Natural killer cell (primary cell): Measurements from ENCODE around the gene MITF. TPM values are rescaled to one million over a fixed set of nuclear protein-coding genes. Genes with fewer than 3 reads are reported as not detected.

Experiments used
- ATAC-seq, 3 donors: fragments of 150-1000 bp in 2 of 3; fragments of 200-7000 bp in 1 of 3; cut with Tn5 transposase; 1 replicate in 1 of 3; 2 replicates in 2 of 3; pipeline ENCODE4 v1.10.0; 2021; ENCODE audit warnings: mild to moderate bottlenecking in 2 of 3, moderate library complexity in 2 of 3
- DNase-seq, 2 donors: peaks; one replicate each; pipeline versions ENCODE4 v3.0.0 to v3.0.0-alpha.2; 2013 to 2021; ENCODE audit warnings: mixed read lengths in 1 of 2
- H3K27ac ChIP-seq: one replicate; pipeline ENCODE4 v1.5.1; 2013; ENCODE audit warnings: mild to moderate bottlenecking, low read length
- H3K27me3 ChIP-seq: one replicate; pipeline ENCODE4 v1.6.1; 2013; ENCODE audit warnings: low read length; ENCODE audit not compliant: control insufficient read depth, insufficient read depth
- H3K36me3 ChIP-seq: one replicate; pipeline ENCODE4 v1.6.1; 2013; ENCODE audit warnings: low read length; ENCODE audit not compliant: control insufficient read depth, insufficient read depth
- H3K4me1 ChIP-seq: one replicate; pipeline ENCODE4 v1.6.1; 2013; ENCODE audit warnings: low read length; ENCODE audit not compliant: control insufficient read depth, insufficient read depth
- H3K4me3 ChIP-seq: one replicate; pipeline ENCODE4 v1.5.1; 2013; ENCODE audit warnings: low read length
- H3K9me3 ChIP-seq: one replicate; pipeline ENCODE4 v1.6.1; 2013; ENCODE audit warnings: low read length; ENCODE audit not compliant: control insufficient read depth, insufficient read depth
- H3K27ac Mint-ChIP-seq, 2 donors: one replicate each; pipeline ENCODE4 v1.8.0; 2022; ENCODE audit warnings: mild to moderate bottlenecking in 2 of 2, mixed read lengths in 2 of 2, moderate library complexity in 1 of 2
- H3K27me3 Mint-ChIP-seq, 2 donors: one replicate each; pipeline ENCODE4 v1.8.0; 2022; ENCODE audit warnings: low read depth in 2 of 2, mixed read lengths in 2 of 2
- H3K36me3 Mint-ChIP-seq: one replicate; pipeline ENCODE4 v1.8.0; 2022; ENCODE audit warnings: mixed read lengths
- H3K4me1 Mint-ChIP-seq, 2 donors: one replicate each; pipeline ENCODE4 v1.8.0; 2022; ENCODE audit warnings: mixed read lengths in 2 of 2
- H3K4me3 Mint-ChIP-seq: one replicate; pipeline ENCODE4 v1.8.0; 2022; ENCODE audit warnings: mild to moderate bottlenecking, moderate library complexity, mixed read lengths
- H3K9me3 Mint-ChIP-seq, 2 donors: one replicate each; pipeline ENCODE4 v1.8.0; 2022; ENCODE audit warnings: mixed read lengths in 2 of 2
- WGBS: methylation state at CpG from one replicate; pipeline ENCODE4 v1.1.7; 2013; ENCODE audit warnings: missing lambda C conversion rate; ENCODE audit not compliant: insufficient coverage; 5-methylcytosine and 5-hydroxymethylcytosine counted together
- intact Hi-C: fragments of 100-400 bp; cut with micrococcal nuclease; formaldehyde crosslinking; loops from one replicate; pipeline ENCODE4 v1.14.2; 2022
- total RNA-seq, 4 donors: library from RNA; stranded (reverse); fragments of 120-200 nt in 1 of 4; gene quantifications; one replicate each; pipeline versions ENCODE4 v1.2.3 to v1.2.4, GENCODE V29; 2013 to 2022
- TF ChIP-seq, protein P1 (sequence below): fragments of 200-600 bp; IDR thresholded peaks from one replicate; pipeline ENCODE4 v1.8.0; 2022; ENCODE audit warnings: antibody characterized with exemption

The MITF gene
- total RNA-seq, 3 donors from 2014 or later (not counting 1 experiment from before 2014, with no cell fraction given): 0.23 to 1.5 (median 0.54) TPM

DNA sequence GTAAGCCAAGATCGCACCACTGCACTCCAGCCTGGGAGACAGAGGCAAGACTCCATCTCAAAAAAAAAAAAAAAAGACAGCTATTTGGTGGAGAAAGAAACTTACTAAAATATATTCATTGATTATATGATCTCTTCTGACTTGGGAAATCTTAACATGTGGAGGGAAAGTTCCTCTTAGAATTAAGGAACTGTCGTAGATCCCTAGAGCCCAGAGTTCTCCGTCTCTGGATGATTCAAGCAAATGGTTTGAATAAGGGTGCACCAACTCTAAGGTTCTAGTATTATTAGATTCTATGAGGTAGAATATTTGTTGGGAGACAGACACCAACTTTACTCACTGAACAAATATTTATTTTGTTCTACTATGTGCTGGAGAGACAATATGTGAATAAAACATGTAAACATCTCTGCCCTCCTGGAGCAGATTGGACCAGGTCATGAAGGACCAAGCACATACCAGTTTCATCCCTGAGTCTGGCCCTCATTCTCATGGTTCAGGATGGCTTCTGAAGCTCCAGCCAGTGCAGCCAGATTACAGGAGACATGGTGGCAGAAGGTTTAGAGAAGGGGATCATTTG, 129.7 kb downstream of the MITF start:
- DNase-seq: no peak
- Histone ChIP-seq H3K27ac (no peak overlapping the region), H3K36me3 (no peaks in the 10 kb centered on the region), H3K4me3 (no peak overlapping the region), H3K4me1 (no peaks in the 10 kb centered on the region), H3K27me3 (no peaks in the 10 kb centered on the region), H3K9me3 (no peaks in the 10 kb centered on the region)
- Mint-ChIP-seq H3K27me3 (no peaks in the 10 kb centered on the region), H3K4me1 (no peaks in the 10 kb centered on the region), H3K4me3 (no peak overlapping the region), H3K36me3 (no peaks in the 10 kb centered on the region), H3K27ac (no peak overlapping the region), H3K9me3 (no peaks in the 10 kb centered on the region)
- WGBS: 91% methylated on average over 2 of the region's 3 CpGs
- no peak for ATAC-seq
- intact Hi-C loops: no loop called here
- TF ChIP-seq, protein P1, sequence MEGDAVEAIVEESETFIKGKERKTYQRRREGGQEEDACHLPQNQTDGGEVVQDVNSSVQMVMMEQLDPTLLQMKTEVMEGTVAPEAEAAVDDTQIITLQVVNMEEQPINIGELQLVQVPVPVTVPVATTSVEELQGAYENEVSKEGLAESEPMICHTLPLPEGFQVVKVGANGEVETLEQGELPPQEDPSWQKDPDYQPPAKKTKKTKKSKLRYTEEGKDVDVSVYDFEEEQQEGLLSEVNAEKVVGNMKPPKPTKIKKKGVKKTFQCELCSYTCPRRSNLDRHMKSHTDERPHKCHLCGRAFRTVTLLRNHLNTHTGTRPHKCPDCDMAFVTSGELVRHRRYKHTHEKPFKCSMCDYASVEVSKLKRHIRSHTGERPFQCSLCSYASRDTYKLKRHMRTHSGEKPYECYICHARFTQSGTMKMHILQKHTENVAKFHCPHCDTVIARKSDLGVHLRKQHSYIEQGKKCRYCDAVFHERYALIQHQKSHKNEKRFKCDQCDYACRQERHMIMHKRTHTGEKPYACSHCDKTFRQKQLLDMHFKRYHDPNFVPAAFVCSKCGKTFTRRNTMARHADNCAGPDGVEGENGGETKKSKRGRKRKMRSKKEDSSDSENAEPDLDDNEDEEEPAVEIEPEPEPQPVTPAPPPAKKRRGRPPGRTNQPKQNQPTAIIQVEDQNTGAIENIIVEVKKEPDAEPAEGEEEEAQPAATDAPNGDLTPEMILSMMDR: no peak

GRCh38 chr3:69869643-69870042, 130.4 kb downstream of the MITF start:
- 90% methylated on average over 1 of the region's 5 CpGs for WGBS
- no peak for DNase-seq
- H3K36me3 ChIP-seq: no peaks in the 10 kb centered on the region

DNA sequence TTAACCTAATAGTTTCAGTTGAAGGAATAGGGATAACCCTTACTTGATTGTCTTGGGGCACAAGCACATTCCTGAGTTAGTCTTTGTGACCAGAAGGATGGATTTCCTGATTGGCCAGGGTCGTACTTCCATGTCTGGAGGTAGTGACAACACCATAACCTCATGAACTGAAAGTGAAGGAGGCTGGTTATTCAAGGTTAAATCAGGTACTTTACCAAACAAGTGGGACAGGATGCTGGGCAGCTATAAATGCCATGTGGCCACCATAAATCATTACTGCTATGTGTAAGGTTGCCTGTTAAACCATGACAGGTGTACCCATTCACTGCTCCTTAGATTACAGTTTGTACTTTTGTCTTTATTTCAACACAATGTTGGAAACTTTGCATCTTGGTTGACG, 132.0 kb downstream of the MITF start:
- WGBS: 83% methylated on average over 2 of the region's 2 CpGs
- Mint-ChIP-seq H3K9me3 (no peaks in the 10 kb centered on the region), H3K27ac (no peak overlapping the region), H3K4me1 (no peaks in the 10 kb centered on the region), H3K4me3 (no peak overlapping the region), H3K36me3 (no peaks in the 10 kb centered on the region), H3K27me3 (no peaks in the 10 kb centered on the region)
- DNase-seq (no peak), ATAC-seq (no peak)
- H3K27me3 ChIP-seq: no peaks in the 10 kb centered on the region
- no peaks in the 10 kb centered on the region for H3K9me3 ChIP-seq
- H3K36me3 ChIP-seq: no peaks in the 10 kb centered on the region
- no peak overlapping the region for H3K4me3 ChIP-seq
- TF ChIP-seq, protein P1: no peak
- intact Hi-C loops: no loop called here
- no peak overlapping the region for H3K27ac ChIP-seq
- H3K4me1 ChIP-seq: no peaks in the 10 kb centered on the region

More at GRCh38 chr3:69869643-69870042, 130.4 kb downstream of the MITF start:
- no peaks in the 10 kb centered on the region for H3K36me3 Mint-ChIP-seq
- Histone ChIP-seq H3K4me3 (no peak overlapping the region), H3K9me3 (no peaks in the 10 kb centered on the region), H3K4me1 (no peaks in the 10 kb centered on the region), H3K27me3 (no peaks in the 10 kb centered on the region), H3K27ac (no peak overlapping the region)
- intact Hi-C loops: no loop called here
- ATAC-seq: no peak
- no peaks in the 10 kb centered on the region for H3K27me3 Mint-ChIP-seq
- TF ChIP-seq, protein P1: no peak
- H3K4me1 Mint-ChIP-seq: no peaks in the 10 kb centered on the region
- H3K27ac Mint-ChIP-seq: no peak overlapping the region
- no peaks in the 10 kb centered on the region for H3K9me3 Mint-ChIP-seq
- H3K4me3 Mint-ChIP-seq: no peak overlapping the region

DNA sequence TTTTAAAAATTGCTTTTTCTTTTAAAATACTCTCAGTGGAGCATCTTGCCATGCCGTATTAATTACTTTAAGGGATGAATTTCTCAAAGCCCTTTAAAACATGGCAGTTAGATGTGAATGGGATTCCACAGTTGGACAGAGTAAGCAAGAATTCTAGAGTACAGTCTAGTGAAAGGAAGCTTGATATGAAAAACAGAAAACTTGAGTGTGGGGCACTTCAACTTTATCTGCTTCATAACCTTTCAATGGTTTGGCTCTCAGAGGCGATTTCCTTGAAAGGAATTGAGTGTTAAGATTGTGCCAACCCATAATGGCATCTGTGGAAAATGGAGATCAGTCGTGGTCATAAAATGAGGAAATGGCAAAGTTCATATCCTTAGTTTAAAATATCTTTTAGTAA, 132.6 kb downstream of the MITF start:
- no peak overlapping the region for H3K4me3 Mint-ChIP-seq
- H3K36me3 Mint-ChIP-seq: no peaks in the 10 kb centered on the region
- TF ChIP-seq, protein P1: no peak
- Histone ChIP-seq H3K4me1 (no peaks in the 10 kb centered on the region), H3K27me3 (no peaks in the 10 kb centered on the region), H3K27ac (no peak overlapping the region), H3K9me3 (no peaks in the 10 kb centered on the region), H3K4me3 (no peak overlapping the region), H3K36me3 (no peaks in the 10 kb centered on the region)
- H3K27ac Mint-ChIP-seq: no peak overlapping the region
- no peak for DNase-seq
- no peaks in the 10 kb centered on the region for H3K9me3 Mint-ChIP-seq
- ATAC-seq: no peak
- no peaks in the 10 kb centered on the region for H3K27me3 Mint-ChIP-seq
- WGBS: 91% methylated on average over 2 of the region's 3 CpGs
- no peaks in the 10 kb centered on the region for H3K4me1 Mint-ChIP-seq
- intact Hi-C loops: no loop called here
